ENCODE measurements around the gene FPR3.
"Not testable (repeated sequence)": the region's sequence is repeated elsewhere in the genome, so short reads cannot be mapped to it uniquely, and the experiment has no call there.

GRCh38 chr19:51804789-51805188, 9.8 kb downstream of the FPR3 start:
- TF ChIP-seq CTCF, POLR2A (IDR thresholded peaks at IDR 0.05): not testable (repeated sequence)
